Right cardiac atrium (tissue), 5 donors: Measurements from ENCODE around the gene HECA. TPM values are rescaled to one million over a fixed set of nuclear protein-coding genes. Genes with fewer than 3 reads are reported as not detected.

Source experiments
- ATAC-seq, 2 donors: fragments of 200-7000 bp; cut with Tn5 transposase; one replicate each; pipeline versions ENCODE4 v1.8.0 to v1.9.1; 2020; ENCODE audit warnings: moderate library complexity in 2 of 2, mild to moderate bottlenecking in 1 of 2
- DNase-seq, 3 donors: peaks; one replicate each; pipeline ENCODE4 v3.0.0-alpha.2; 2020
- H3K27ac ChIP-seq: one replicate; pipeline ENCODE4 v1.5.1; 2013; ENCODE audit warnings: mild to moderate bottlenecking, low read length, control low read depth, moderate library complexity
- H3K27me3 ChIP-seq: one replicate; pipeline ENCODE4 v1.6.1; 2013; ENCODE audit not compliant: control insufficient read depth, insufficient read depth
- H3K4me1 ChIP-seq: one replicate; pipeline ENCODE4 v1.6.1; 2013; ENCODE audit warnings: low read length; ENCODE audit not compliant: control insufficient read depth, insufficient read depth
- H3K4me3 ChIP-seq: one replicate; pipeline ENCODE4 v1.5.1; 2013; ENCODE audit warnings: low read length, control low read depth
- H3K9me3 ChIP-seq: one replicate; pipeline ENCODE4 v1.6.1; 2013; ENCODE audit warnings: low read length; ENCODE audit not compliant: control insufficient read depth
- WGBS: extraction: QIAGEN DNeasy Blood & Tissue Kit; methylation state at CpG from one replicate; pipeline ENCODE4 v1.1.7; 2013; 5-methylcytosine and 5-hydroxymethylcytosine counted together
- intact Hi-C, 4 donors: fragments of 100-400 bp; cut with DNase I; formaldehyde crosslinking; loops; one replicate each; pipeline versions ENCODE4 v1.11.0 to v1.14.0; 2022 to 2023
- long read RNA-seq, 4 donors: library from polyadenylated mRNA; unstranded; transcript quantifications; one replicate each; pipeline ENCODE4 v2.0.0, GENCODE V29; 2020 to 2021
- polyA plus RNA-seq: library from polyadenylated mRNA; stranded (reverse); fragments of 200-250 nt; gene quantifications from one replicate; pipeline ENCODE4 v1.2.3, GENCODE V29; 2013
- total RNA-seq, 4 donors: library from RNA; stranded (reverse); fragmentation: NEBNext Ultra II Directional; extraction: Animal tissue kit (Norgen Biotek cat#: 25700); gene quantifications; one replicate each; pipeline ENCODE4 v1.2.1, GENCODE V29; 2021
- donor health status: healthy with polysubstance abuse.
- donor health status: DM: no; HTN: yes; CAD: no.
- donor health status: DM: no; HTN: no; CAD: no.
- donor health status: DM: no; HTN: yes; CAD: no; lungs with severe emphysema.
- donor health status: DM: yes; HTN: yes; CAD: no.

Gene HECA, protein sequence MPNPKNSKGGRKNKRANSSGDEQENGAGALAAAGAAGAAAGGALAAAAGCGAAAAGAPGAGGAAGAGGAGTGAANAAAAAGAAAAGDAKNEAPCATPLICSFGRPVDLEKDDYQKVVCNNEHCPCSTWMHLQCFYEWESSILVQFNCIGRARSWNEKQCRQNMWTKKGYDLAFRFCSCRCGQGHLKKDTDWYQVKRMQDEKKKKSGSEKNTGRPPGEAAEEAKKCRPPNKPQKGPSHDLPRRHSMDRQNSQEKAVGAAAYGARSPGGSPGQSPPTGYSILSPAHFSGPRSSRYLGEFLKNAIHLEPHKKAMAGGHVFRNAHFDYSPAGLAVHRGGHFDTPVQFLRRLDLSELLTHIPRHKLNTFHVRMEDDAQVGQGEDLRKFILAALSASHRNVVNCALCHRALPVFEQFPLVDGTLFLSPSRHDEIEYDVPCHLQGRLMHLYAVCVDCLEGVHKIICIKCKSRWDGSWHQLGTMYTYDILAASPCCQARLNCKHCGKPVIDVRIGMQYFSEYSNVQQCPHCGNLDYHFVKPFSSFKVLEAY
- total RNA-seq (10 to 100 TPM; 43.7 to 50.9 (median 48.1) TPM), polyA plus RNA-seq (19.4 TPM)
- long read RNA-seq, donor 1, full-length matches to known transcripts: 27 of 66 reads
- long read RNA-seq, donor 1, partial matches to known transcripts: 34 of 66 reads
- long read RNA-seq, donor 1, other reads (novel, unspliced or antisense): 5 of 66 reads
- long read RNA-seq, donor 2, full-length matches to known transcripts: 13 of 40 reads
- long read RNA-seq, donor 2, partial matches to known transcripts: 19 of 40 reads
- long read RNA-seq, donor 2, other reads (novel, unspliced or antisense): 8 of 40 reads
- long read RNA-seq, donor 3, full-length matches to known transcripts: 2 of 111 reads
- long read RNA-seq, donor 3, partial matches to known transcripts: 105 of 111 reads
- long read RNA-seq, donor 3, other reads (novel, unspliced or antisense): 4 of 111 reads
- long read RNA-seq, donor 4, full-length matches to known transcripts: 20 of 51 reads
- long read RNA-seq, donor 4, partial matches to known transcripts: 25 of 51 reads
- long read RNA-seq, donor 4, other reads (novel, unspliced or antisense): 6 of 51 reads

DNA sequence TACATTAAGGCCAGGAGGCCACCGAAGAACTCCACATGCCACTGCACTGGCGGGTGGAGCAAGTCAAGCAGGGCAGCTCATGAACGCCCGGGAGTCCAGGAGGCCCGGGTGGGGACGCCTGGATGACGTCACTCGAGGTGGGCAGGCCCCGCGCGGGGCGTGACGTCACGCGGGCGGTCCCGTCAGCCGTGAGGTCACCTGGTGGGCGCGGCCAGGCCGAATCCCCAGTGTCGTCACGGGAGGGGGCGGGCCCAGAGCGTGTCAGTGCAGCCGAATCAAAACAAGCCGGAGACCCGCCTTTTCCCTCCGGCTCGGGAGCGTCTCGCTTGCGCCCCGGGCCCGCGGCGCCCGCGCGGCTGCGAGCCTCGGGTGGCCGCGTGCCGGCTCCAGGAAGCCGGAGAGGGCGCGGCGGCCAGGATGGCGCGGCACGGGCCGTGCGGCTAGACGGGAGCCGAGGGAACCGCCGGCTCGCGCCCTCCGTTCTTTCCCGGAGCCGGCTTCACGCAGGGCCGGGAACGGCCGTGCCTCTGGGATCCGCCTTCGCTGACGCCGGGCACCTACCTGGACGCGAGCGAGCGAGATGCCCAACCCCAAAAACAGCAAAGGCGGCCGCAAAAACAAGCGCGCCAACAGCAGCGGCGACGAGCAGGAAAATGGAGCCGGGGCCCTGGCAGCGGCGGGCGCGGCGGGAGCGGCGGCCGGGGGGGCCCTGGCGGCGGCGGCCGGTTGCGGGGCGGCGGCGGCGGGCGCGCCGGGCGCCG lies at the start of gene HECA:
TSS of gene HECA (plus strand) at position 264 of the 761 bp plus-strand sequence. CDS start at position 581, 317 bp downstream.
- no peaks in the 10 kb centered on the region for H3K27me3 ChIP-seq
- H3K9me3 ChIP-seq: no peaks in the 10 kb centered on the region
- intact Hi-C loops: loop anchor here in 2 of 4 donors (10.0 kb wide), 2 partner anchors 210 to 320 kb away; no protein-coding TSS in a partner anchor
- peak within 1 kb of the TSS; percentile 93 for H3K27ac ChIP-seq
- peak; percentile 97 for ATAC-seq
- peaks cover 8% of the 10 kb centered on the region for H3K4me1 ChIP-seq
- DNase-seq: peak; percentile 99
- 1% methylated on average over 105 of the region's 105 CpGs for WGBS
- H3K4me3 ChIP-seq: peak within 1 kb of the TSS; percentile 96

DNA sequence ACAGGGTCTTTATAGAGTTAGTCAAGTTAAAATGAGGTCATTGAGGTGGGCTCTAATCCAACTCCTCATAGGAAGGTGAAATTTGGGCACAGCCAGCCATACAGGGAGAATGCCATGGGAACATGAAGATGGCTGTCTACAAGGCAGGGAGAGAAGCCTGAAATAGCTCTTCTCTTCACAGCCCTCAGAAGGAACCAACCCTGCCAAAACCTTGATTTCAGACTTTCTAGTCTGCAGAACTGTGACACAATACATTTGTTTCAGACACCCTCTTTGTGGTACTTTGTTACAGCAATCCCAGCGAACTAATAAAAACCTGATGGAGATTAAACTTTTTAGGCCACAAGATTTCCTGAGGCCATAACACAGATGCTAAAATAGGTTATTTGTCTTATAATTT lies 43.1 kb upstream of the HECA start:
- H3K27me3 ChIP-seq: no peaks in the 10 kb centered on the region
- no peaks in the 10 kb centered on the region for H3K9me3 ChIP-seq
- DNase-seq: no peak
- H3K4me3 ChIP-seq: no peak overlapping the region
- 92% methylated on average over 1 of the region's 1 CpG for WGBS
- no peak for ATAC-seq
- no peaks in the 10 kb centered on the region for H3K4me1 ChIP-seq
- intact Hi-C loops: no loop called here
- no peak overlapping the region for H3K27ac ChIP-seq

DNA sequence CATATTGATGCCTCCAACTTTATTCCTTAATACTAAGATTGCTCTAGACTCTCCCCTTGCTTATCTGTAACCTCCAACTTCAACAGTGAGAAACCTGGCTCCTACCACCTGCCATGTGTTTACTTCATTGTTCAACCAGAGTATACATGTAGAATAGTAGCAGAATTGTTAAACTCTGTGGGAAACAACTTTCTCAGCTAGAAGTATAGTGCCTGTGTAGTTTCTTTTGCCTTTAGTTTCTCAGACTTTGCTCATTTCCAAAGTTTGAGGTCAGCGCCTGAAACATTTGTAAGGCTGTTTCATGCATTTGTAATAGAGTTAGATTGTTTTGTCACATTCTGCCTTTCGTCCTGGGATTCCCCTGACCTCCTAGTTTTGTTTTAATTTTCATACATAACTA lies 34.9 kb upstream of the HECA start:
- intact Hi-C loops: loop anchor here in 1 of 4 donors (10.0 kb wide), 1 partner anchor 285 kb away; no protein-coding TSS in a partner anchor
- no peak overlapping the region for H3K27ac ChIP-seq
- no peak overlapping the region for H3K4me3 ChIP-seq
- no peaks in the 10 kb centered on the region for H3K27me3 ChIP-seq
- DNase-seq (no peak), ATAC-seq (no peak)
- WGBS: 83% methylated on average over 2 of the region's 2 CpGs
- no peaks in the 10 kb centered on the region for H3K9me3 ChIP-seq
- no peaks in the 10 kb centered on the region for H3K4me1 ChIP-seq

DNA sequence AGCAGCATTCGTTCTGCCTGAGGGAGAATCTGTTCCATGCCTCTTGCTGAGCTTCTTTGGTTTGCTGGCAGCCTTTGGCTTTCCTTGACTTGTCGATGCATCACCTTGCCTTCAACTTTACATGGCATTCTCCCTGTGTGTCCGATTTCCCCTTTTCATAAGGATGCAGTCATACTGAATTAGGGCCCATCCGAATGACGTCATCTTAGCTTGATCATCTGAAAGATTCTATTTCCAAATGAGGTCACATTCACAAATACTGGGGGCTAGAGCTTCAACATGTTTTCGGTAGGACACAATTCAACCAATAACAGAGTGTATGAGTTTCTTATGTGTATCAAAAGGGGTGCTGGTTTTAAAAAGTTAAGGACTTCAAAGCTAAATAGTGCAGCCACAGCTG lies 27.8 kb upstream of the HECA start:
- no peaks in the 10 kb centered on the region for H3K4me1 ChIP-seq
- DNase-seq (no peak), ATAC-seq (no peak)
- WGBS: 87% methylated on average over 6 of the region's 6 CpGs
- no peak overlapping the region for H3K27ac ChIP-seq
- no peaks in the 10 kb centered on the region for H3K27me3 ChIP-seq
- no peak overlapping the region for H3K4me3 ChIP-seq
- intact Hi-C loops: loop anchor here in 1 of 4 donors (10.0 kb wide), 1 partner anchor 292 kb away; no protein-coding TSS in a partner anchor
- H3K9me3 ChIP-seq: no peaks in the 10 kb centered on the region

DNA sequence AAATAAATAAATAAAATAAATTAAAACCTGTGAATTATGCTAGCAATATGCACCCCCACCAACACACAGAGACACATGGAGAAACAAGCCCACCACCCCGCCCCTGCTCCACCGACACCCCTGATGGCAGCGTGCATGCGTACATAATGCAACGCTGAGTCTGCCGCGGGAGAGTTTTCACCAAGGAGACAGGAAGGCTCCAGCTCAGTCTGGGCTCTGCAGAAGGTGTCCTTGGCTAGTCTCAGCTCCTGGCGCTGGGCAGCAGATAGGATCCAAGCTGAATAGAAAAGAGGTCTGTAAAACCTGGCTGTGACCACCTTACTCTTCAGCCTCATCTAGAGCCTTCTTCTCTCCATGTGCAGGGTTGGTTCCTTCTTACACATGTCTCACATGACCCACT lies 26.5 kb upstream of the HECA start:
- ATAC-seq (no peak), DNase-seq (no peak)
- no peak overlapping the region for H3K4me3 ChIP-seq
- no peaks in the 10 kb centered on the region for H3K4me1 ChIP-seq
- H3K27me3 ChIP-seq: no peaks in the 10 kb centered on the region
- H3K27ac ChIP-seq: no peak overlapping the region
- H3K9me3 ChIP-seq: no peaks in the 10 kb centered on the region
- WGBS: 97% methylated on average over 8 of the region's 8 CpGs
- intact Hi-C loops: loop anchor here in 1 of 4 donors (10.0 kb wide), 1 partner anchor 294 kb away; no protein-coding TSS in a partner anchor

DNA sequence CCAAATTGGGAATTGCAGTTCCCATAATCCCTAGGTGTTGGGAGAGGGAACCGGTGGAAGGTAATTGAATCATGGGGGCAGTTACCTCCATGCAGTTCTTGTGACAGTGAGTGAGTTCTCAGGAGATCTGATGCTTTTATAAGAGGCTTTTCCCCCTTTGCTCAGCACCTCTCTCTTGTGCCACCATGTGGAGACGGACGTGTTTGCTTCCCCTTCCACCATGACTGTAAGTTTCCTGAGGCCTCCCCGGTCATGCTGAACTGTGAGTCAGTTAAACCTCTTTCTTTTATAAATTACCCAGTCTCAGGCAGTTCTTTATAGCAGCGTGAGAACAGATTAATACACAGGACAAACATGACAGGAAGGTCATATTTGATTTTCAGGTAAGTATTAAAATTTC lies 25.3 kb upstream of the HECA start:
- Histone ChIP-seq H3K9me3 (no peaks in the 10 kb centered on the region), H3K27ac (no peak overlapping the region), H3K27me3 (no peaks in the 10 kb centered on the region), H3K4me3 (no peak overlapping the region), H3K4me1 (no peaks in the 10 kb centered on the region)
- intact Hi-C loops: loop anchor here in 1 of 4 donors (10.0 kb wide), 1 partner anchor 295 kb away; no protein-coding TSS in a partner anchor
- 51% methylated on average over 5 of the region's 5 CpGs for whole genome bisulfite sequencing
- ATAC-seq: no peak
- DNase-seq: peak in 1 of 3 donors; percentile 19

DNA sequence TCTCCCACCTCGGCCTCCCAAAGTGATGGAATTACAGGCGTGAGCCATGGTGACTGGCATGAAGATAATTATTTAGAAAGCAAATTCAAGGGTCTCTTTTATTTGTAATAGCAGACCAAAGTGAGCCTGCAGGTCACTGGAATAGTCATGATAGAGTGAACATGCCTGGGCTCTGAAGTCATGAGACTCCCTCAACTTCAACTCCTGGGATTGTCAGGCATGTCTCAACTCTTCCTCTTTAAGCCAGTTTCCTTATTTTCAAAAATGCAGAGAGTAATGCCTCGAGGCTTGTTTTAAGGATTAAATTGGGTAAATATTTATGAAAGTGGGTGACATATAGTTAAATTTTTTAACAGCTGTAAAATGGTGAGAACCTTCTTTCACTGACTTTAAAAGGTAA lies 22.7 kb upstream of the HECA start:
- intact Hi-C loops: no loop called here

DNA sequence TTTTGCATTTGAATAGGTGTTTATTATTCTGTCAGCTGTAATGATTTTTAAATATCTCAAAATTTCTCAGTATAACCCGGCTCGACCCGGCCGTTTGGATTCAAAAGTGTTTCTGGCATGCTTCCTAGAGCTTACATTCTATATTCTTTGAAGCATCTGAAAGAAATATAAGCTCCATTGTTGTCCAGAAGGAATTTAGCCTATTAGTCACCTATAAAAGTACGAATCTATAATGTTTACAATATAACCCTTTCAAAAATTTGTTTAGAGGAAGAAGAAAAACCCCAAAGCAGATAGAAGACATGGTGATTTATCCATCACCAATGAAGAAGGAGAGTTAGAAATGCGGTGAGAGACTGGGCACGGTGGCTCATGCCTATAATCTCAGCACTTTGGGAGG lies 22.3 kb upstream of the HECA start:
- Histone ChIP-seq H3K4me3 (no peak overlapping the region), H3K27me3 (no peaks in the 10 kb centered on the region), H3K4me1 (no peaks in the 10 kb centered on the region), H3K9me3 (no peaks in the 10 kb centered on the region), H3K27ac (no peak overlapping the region)
- ATAC-seq (no peak), DNase-seq (no peak)
- intact Hi-C loops: no loop called here
- WGBS: 67% methylated on average over 7 of the region's 7 CpGs

More for the DNA sequence above, 22.7 kb upstream of the HECA start:
- no peaks in the 10 kb centered on the region for H3K27me3 ChIP-seq
- H3K4me1 ChIP-seq: no peaks in the 10 kb centered on the region
- 73% methylated on average over 3 of the region's 3 CpGs for WGBS
- no peaks in the 10 kb centered on the region for H3K9me3 ChIP-seq
- no peak overlapping the region for H3K27ac ChIP-seq
- no peak overlapping the region for H3K4me3 ChIP-seq
- ATAC-seq (no peak), DNase-seq (no peak)

DNA sequence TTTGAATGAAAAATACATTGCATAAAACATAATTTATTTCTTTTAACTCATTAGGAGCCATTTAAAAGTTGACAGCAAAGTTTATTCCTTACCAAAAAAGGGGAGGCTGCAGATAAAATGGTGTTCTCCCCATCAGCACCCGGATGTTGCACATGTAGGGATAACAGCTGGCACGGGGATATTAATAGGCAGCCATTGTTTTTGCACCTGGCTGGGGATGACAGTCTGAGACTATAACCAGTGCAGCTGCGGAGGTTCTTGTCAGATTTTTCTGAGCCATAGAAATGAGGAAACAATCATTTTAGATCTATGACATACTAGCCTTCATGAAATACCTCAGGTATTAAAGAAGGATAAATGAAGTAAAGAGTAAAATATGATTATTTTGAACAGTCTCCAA lies 20.1 kb upstream of the HECA start:
- ATAC-seq (no peak), DNase-seq (no peak)
- H3K27ac ChIP-seq: no peak overlapping the region
- H3K27me3 ChIP-seq: no peaks in the 10 kb centered on the region
- intact Hi-C loops: no loop called here
- WGBS: 49% methylated on average over 3 of the region's 3 CpGs
- no peaks in the 10 kb centered on the region for H3K4me1 ChIP-seq
- no peak overlapping the region for H3K4me3 ChIP-seq
- H3K9me3 ChIP-seq: no peaks in the 10 kb centered on the region
